GM12875 (cell line): Measurements from ENCODE around the gene GAREM2.

Experiments
- H3K4me3 ChIP-seq: one replicate; pipeline ENCODE4 v1.5.1; 2011; ENCODE audit warnings: low read depth, low read length, control low read depth
- TF ChIP-seq, protein P1 (sequence below): IDR thresholded peaks from 2 replicates; pipeline ENCODE4 v1.5.1; 2011; ENCODE audit warnings: low read depth, mild to moderate bottlenecking, control low read depth, inconsistent platforms, low read length, moderate library complexity, borderline replicate concordance; ENCODE audit not compliant: insufficient read depth

GAREM2 gene

DNA sequence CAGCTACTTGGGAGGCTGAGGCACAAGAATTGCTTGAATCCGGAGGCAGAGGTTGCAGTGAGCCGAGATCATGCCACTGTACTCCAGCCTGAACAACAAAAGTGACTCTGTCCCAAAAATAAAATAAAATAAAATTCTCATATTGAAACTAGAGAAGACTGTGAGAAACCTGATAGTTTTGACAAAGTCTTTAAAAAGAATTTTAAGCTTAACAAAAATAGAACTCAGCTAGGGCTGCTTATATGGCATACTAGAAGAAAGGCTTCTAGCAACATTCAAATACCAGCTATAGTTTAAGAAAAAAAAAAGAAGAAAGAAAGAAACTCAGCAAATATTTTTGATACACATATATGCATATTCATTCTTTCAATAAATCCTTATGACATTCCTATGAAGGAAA lies 57.9 kb downstream of the GAREM2 start:
- TF ChIP-seq, protein P1, sequence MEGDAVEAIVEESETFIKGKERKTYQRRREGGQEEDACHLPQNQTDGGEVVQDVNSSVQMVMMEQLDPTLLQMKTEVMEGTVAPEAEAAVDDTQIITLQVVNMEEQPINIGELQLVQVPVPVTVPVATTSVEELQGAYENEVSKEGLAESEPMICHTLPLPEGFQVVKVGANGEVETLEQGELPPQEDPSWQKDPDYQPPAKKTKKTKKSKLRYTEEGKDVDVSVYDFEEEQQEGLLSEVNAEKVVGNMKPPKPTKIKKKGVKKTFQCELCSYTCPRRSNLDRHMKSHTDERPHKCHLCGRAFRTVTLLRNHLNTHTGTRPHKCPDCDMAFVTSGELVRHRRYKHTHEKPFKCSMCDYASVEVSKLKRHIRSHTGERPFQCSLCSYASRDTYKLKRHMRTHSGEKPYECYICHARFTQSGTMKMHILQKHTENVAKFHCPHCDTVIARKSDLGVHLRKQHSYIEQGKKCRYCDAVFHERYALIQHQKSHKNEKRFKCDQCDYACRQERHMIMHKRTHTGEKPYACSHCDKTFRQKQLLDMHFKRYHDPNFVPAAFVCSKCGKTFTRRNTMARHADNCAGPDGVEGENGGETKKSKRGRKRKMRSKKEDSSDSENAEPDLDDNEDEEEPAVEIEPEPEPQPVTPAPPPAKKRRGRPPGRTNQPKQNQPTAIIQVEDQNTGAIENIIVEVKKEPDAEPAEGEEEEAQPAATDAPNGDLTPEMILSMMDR, result no peak
- H3K4me3 ChIP-seq, result no peak overlapping the region

DNA sequence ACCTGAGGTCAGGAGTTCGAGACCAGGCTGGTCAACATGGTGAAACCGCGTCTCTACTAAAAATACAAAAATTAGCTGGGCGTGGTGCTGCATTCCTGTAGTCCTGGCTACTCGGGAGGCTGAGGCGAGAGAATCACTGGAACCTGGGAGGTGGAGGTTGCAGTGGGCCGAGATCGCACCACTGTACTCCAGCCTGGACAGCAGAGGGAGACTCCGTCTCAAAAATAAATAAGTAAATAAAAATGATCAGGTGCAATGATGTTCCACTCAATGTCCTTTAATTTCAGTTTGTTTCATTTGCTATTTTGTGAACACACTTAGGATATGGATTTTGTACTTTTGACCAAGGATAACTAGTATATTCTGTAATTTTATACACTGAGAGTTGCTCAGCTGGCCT lies 62.2 kb downstream of the GAREM2 start:
- H3K4me3 ChIP-seq, result no peak overlapping the region
- TF ChIP-seq, protein P1, result no peak

DNA sequence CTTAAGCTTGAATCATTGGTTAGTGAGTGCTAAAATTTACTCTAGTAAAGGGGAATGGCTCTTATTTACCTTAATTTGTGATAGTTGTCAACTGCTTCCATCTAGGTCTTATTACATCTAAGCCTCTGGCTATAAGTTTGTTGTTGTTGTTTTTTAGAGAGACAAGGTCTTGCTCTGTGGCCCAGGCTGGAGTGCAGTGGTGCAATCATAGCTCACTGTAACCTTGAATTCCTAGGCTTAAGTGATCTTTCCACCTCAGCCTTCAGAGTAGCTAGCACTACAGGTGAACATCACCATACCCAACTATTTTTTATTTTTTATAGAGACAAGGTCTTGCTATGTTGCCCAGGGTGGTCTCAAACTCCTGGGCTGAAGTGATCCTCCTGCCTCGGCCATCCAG lies 65.0 kb downstream of the GAREM2 start:
- TF ChIP-seq, protein P1, result no peak
- no peak overlapping the region for H3K4me3 ChIP-seq

DNA sequence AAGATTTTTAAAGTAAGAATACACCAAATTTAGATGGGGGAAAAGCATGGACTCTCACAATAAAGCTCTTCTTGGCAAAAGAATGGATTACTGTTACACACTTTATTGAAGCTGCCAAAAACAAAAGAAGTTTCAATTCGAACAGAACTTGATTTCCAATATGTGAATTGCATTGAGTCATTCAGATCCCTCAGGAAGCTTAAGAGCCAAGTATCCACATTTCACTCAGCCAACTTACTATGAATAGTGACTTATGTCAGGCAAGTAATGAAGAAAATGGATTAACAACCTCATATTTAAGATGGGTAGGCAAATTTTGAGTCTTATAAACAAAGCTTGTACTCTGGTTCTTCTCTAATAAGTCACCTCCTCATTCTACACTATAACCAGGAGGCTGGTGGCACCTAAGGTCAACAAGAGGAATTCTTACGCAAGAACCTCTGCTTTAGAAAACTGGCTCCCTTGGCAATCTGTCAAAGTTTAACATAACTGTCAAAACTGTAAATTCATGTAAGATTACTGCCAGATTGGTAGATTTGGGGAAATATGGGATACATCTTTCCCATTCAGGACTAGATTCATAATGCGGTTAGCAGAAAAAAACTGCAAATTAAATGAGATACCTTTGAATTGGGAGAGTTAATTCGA lies 65.5 kb downstream of the GAREM2 start:
- no peak overlapping the region for H3K4me3 ChIP-seq
- TF ChIP-seq, protein P1, result no peak
